Measurements from ENCODE around the gene ERVK3-1.

DNA sequence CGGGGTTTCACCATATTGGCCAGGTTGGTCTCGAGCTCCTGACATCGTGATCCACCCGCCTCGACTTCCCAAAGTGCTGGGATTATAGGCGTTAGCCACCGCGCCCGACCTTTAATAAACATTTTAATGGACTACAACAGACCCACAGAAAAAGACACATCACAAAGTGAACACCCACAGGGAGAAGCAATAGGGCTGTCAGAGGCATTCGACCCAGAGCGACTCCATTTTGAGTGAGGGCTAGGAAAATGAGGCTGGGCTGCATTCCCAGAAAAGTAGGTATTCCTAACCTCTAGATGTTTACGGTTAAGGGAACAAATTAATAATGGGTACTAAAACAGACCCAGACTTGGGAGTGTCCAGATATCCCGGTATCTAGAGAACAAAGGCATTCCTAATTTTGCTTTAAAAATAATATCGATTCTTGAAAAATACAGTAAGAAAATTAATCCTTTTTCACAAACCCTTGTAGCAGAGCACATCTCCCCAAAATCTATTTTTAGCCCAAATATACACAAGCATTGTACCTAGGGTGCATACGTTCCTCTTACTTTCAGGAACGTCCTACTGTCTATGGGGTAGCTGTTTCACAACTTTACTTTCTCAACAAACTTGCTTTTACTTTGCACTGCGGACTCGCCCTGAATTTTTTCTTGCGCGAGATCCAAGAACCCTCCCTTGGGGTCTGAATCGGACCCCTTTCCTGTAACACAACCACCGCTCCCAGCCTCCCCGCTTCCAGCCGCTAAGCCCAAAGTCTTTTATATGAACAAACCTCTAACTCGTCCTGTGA is 27.2 kb upstream of the ERVK3-1 start:
- TF ChIP-seq JUN (IDR thresholded peaks at IDR 0.05; ENCODE audit: low read depth, low read length): no peak
- TF ChIP-seq, protein P1, sequence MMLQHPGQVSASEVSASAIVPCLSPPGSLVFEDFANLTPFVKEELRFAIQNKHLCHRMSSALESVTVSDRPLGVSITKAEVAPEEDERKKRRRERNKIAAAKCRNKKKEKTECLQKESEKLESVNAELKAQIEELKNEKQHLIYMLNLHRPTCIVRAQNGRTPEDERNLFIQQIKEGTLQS (IDR thresholded peaks at IDR 0.05; ENCODE audit: insufficient read depth, low read depth, low read length): no peak
- TF ChIP-seq, protein P2, sequence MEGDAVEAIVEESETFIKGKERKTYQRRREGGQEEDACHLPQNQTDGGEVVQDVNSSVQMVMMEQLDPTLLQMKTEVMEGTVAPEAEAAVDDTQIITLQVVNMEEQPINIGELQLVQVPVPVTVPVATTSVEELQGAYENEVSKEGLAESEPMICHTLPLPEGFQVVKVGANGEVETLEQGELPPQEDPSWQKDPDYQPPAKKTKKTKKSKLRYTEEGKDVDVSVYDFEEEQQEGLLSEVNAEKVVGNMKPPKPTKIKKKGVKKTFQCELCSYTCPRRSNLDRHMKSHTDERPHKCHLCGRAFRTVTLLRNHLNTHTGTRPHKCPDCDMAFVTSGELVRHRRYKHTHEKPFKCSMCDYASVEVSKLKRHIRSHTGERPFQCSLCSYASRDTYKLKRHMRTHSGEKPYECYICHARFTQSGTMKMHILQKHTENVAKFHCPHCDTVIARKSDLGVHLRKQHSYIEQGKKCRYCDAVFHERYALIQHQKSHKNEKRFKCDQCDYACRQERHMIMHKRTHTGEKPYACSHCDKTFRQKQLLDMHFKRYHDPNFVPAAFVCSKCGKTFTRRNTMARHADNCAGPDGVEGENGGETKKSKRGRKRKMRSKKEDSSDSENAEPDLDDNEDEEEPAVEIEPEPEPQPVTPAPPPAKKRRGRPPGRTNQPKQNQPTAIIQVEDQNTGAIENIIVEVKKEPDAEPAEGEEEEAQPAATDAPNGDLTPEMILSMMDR (IDR thresholded peaks at IDR 0.05; ENCODE audit: control extremely low read depth in 1 of 3, insufficient read depth in 1 of 3, low read depth in 1 of 3, low read length in 3 of 3): no peak
- peak; percentile 61; the same call in 1 of the 2 replicates for TF ChIP-seq YY1 (IDR thresholded peaks at IDR 0.05; ENCODE audit: low read depth, low read length)
- no peak for TF ChIP-seq EP300 (IDR thresholded peaks at IDR 0.05; ENCODE audit: borderline replicate concordance in 1 of 2, low read depth in 2 of 2, low read length in 2 of 2)
- TF ChIP-seq TBP (IDR thresholded peaks at IDR 0.05; ENCODE audit: low read depth, low read length): no peak
- TF ChIP-seq, protein P3, sequence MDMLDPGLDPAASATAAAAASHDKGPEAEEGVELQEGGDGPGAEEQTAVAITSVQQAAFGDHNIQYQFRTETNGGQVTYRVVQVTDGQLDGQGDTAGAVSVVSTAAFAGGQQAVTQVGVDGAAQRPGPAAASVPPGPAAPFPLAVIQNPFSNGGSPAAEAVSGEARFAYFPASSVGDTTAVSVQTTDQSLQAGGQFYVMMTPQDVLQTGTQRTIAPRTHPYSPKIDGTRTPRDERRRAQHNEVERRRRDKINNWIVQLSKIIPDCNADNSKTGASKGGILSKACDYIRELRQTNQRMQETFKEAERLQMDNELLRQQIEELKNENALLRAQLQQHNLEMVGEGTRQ (IDR thresholded peaks at IDR 0.05; ENCODE audit: low read length): no peak
- no peak for TF ChIP-seq SUZ12 (IDR thresholded peaks at IDR 0.05; ENCODE audit: low read length)
